ENCODE results near the gene ZNF594. TPM values are rescaled to one million over a fixed set of nuclear protein-coding genes. Genes with fewer than 3 reads are reported as not detected.

ZNF594 gene
- total and polyA plus RNA-seq, 2 of the 8 experiments (the other 6 are each of a cell fraction or from before 2014, with no cell fraction given), result 3.6 to 14.3 TPM

DNA sequence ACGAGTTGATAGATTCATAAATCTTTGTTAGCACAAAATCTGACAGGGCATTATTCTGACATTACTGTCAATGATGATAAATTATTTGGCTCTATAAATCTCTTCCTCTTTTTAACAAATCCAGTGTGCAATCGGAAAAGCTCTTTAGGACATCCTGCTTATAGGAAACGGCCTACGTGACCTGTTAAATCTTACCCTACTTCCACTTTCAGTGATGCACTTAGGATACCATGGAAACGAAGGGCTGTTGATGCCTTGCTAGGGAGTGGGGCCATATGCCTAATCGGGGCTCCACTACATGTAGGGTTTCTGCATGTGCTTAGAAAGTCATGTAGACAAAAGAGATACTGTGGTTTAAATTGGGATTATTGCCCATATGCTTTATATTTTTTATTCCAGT lies 27.2 kb downstream of the ZNF594 start:
- no peak overlapping the region for H3K4ac ChIP-seq (replicated peaks; ENCODE audit: insufficient read length, low read depth, low read length)
- H3K79me2 ChIP-seq (ENCODE audit: control insufficient read depth in 1 of 2, insufficient read depth in 2 of 2, low read length in 2 of 2), result no peaks in the 10 kb centered on the region
- no peak overlapping the region for H3K27ac ChIP-seq (ENCODE audit: low read depth, low read length)
- no peak overlapping the region for H4K5ac ChIP-seq (ENCODE audit: insufficient read length, low read depth, low read length)
- no peak overlapping the region for H2BK120ac ChIP-seq (replicated peaks; ENCODE audit: low read depth, low read length)
- H3K18ac ChIP-seq (ENCODE audit: extremely low read depth, low read length), result no peak overlapping the region
- no peak overlapping the region for H3K23ac ChIP-seq (ENCODE audit: insufficient read length)
- H3K36me3 ChIP-seq (ENCODE audit: control insufficient read depth in 2 of 4, insufficient read depth in 4 of 4, low read length in 3 of 4), result no peaks in the 10 kb centered on the region
- H3K4me2 ChIP-seq (ENCODE audit: insufficient read depth in 1 of 2, low read depth in 2 of 2, low read length in 2 of 2), result no peak overlapping the region
- no peak overlapping the region for H2AK5ac ChIP-seq (ENCODE audit: low read depth, low read length)
- no peak overlapping the region for H3K14ac ChIP-seq (ENCODE audit: insufficient read length)
- no peaks in the 10 kb centered on the region for H3K9me3 ChIP-seq (ENCODE audit: insufficient read depth in 2 of 2, low read depth in 1 of 2, low read length in 1 of 2)
- no peak overlapping the region for H4K91ac ChIP-seq (replicated peaks; ENCODE audit: insufficient read length, low read length)
- no peak overlapping the region for H2BK15ac ChIP-seq (ENCODE audit: low read length)
- H2AFZ ChIP-seq (ENCODE audit: low read length), result no peak overlapping the region
- no peak overlapping the region for H2BK12ac ChIP-seq (ENCODE audit: low read depth, low read length)
- no peak overlapping the region for H4K8ac ChIP-seq (ENCODE audit: extremely low read depth, insufficient read depth, low read length)
- ChIA-PET CTCF (ENCODE audit: partially characterized antibody) (no interaction called here), POLR2A (ENCODE audit: partially characterized antibody) (no interaction called here)
- H4K20me1 ChIP-seq (replicated peaks in 1 of 2; ENCODE audit: control insufficient read depth in 1 of 2, insufficient read depth in 2 of 2, low read length in 2 of 2), result no peaks in the 10 kb centered on the region
- 87% methylated on average over 6 of the region's 6 CpGs; no CpG with 5 or more reads in 1 of the 2 experiments for WGBS, 2 experiments (ENCODE audit: extremely low coverage in 1 of 2, insufficient coverage in 1 of 2, insufficient read length in 1 of 2, insufficient replicate concordance in 2 of 2, low coverage in 1 of 2, low lambda C conversion rate in 2 of 2, missing lambda C conversion rate in 1 of 2)
- FAIRE-seq (no peak), DNase-seq (ENCODE audit: low read depth in 1 of 2, low spot score in 2 of 2) (no peak)
- H3K4me3 ChIP-seq (ENCODE audit: extremely low read depth in 1 of 4, insufficient read depth in 2 of 4, low read depth in 3 of 4, low read length in 4 of 4), result no peak overlapping the region
- H3K79me1 ChIP-seq (ENCODE audit: low read depth, low read length), result no peaks in the 10 kb centered on the region
- H3K9ac ChIP-seq (replicated peaks in 1 of 4; ENCODE audit: extremely low read depth in 1 of 4, low read depth in 3 of 4, low read length in 3 of 4), result no peak overlapping the region
- H3K56ac ChIP-seq (replicated peaks; ENCODE audit: insufficient read length, low read depth, low read length), result no peak overlapping the region
- no peak overlapping the region for H2BK5ac ChIP-seq (ENCODE audit: low read depth, low read length)
- no peaks in the 10 kb centered on the region for H3K27me3 ChIP-seq (replicated peaks in 1 of 4; ENCODE audit: control insufficient read depth in 3 of 4, extremely low read depth in 1 of 4, insufficient read depth in 3 of 4, low read length in 3 of 4)
- no peak overlapping the region for H2BK20ac ChIP-seq (ENCODE audit: low read length)
- H3K23me2 ChIP-seq (ENCODE audit: low read depth, low read length), result no peaks in the 10 kb centered on the region
- no peaks in the 10 kb centered on the region for H3K4me1 ChIP-seq (replicated peaks in 1 of 4; ENCODE audit: control insufficient read depth in 3 of 4, insufficient read depth in 4 of 4, low read length in 3 of 4)
- no peak for TF ChIP-seq ATF3 (IDR thresholded peaks at IDR 0.05; ENCODE audit: insufficient read depth, low read depth, low read length)
- no peak for TF ChIP-seq TCF12 (IDR thresholded peaks at IDR 0.05; ENCODE audit: low read depth, low read length)
- no peak for TF ChIP-seq CTCF (IDR thresholded peaks at IDR 0.05; ENCODE audit: control extremely low read depth in 1 of 3, insufficient read depth in 1 of 3, low read depth in 1 of 3, low read length in 3 of 3)
- no peak for TF ChIP-seq HDAC6 (IDR thresholded peaks at IDR 0.05; ENCODE audit: low read depth, low read length)
- TF ChIP-seq CEBPB (IDR thresholded peaks at IDR 0.05; ENCODE audit: low read depth, low read length), result no peak
- no peak for TF ChIP-seq MAFK (IDR thresholded peaks at IDR 0.05; ENCODE audit: low read depth, low read length)
- TF ChIP-seq BCL11A (IDR thresholded peaks at IDR 0.05; ENCODE audit: low read depth in 2 of 2, low read length in 2 of 2), result no peak
- no peak for TF ChIP-seq TBP (IDR thresholded peaks at IDR 0.05; ENCODE audit: low read depth, low read length)
- no peak for TF ChIP-seq NANOG (IDR thresholded peaks at IDR 0.05; ENCODE audit: insufficient read depth, low read depth, low read length, poor library complexity, severe bottlenecking)
- TF ChIP-seq SIN3A (conservative IDR thresholded peaks at IDR 0.05 in 1 of 2, IDR thresholded peaks at IDR 0.05 in 1 of 2; ENCODE audit: low read depth in 1 of 2, low read length in 2 of 2), result no peak
- no peak for TF ChIP-seq RBBP5 (IDR thresholded peaks at IDR 0.05; ENCODE audit: borderline replicate concordance, low read depth, low read length)

All from H1 (cell line).